ENCODE results near the gene SMIM9.

DNA sequence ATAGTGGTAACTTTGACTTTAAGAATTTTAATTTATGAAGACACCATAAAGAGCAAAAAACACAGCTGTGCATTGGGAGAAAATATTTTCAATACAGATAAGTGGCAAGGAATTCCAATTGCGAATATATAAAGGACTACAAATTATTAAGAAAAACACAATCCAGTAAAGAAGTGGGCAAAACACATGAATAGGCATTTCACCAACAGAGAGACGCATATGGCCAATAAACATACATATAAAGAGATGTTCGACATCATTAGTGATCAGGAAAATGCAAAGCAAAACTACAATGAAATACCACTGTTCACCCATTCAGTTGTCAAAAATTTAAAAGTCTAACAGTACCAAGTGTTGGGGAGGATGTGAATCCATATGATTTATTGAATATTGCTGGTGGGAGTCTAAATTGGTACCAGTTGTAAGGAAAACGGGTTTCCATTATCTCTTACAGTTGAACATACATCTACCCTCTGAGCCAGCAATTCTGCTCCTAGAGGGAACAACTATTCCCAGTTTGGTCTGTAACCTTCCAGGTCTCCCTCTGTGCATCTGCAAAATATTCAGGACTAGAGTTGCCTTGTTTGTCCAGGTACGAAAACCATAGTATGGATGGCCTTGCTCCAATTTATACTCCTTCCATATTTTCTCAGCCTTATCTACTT lies 27.5 kb downstream of the SMIM9 start:
- no peak for TF ChIP-seq EZH2 (IDR thresholded peaks at IDR 0.05; ENCODE audit: low read length)
- no peak for TF ChIP-seq CTCF (optimal IDR thresholded peaks at IDR 0.05 in 1 of 3, IDR thresholded peaks at IDR 0.05 in 1 of 3, conservative IDR thresholded peaks at IDR 0.05 in 1 of 3; ENCODE audit: extremely low read depth in 1 of 3, insufficient read depth in 2 of 3, low read length in 3 of 3)
